Embryonic facial prominence (tissue), 1 donor: ENCODE data around the gene SFN.

Experiments
- DNase-seq: peaks from one replicate; pipeline ENCODE4 v3.0.0-alpha.2; 2016; ENCODE audit errors: extremely low spot score

The SFN gene

DNA sequence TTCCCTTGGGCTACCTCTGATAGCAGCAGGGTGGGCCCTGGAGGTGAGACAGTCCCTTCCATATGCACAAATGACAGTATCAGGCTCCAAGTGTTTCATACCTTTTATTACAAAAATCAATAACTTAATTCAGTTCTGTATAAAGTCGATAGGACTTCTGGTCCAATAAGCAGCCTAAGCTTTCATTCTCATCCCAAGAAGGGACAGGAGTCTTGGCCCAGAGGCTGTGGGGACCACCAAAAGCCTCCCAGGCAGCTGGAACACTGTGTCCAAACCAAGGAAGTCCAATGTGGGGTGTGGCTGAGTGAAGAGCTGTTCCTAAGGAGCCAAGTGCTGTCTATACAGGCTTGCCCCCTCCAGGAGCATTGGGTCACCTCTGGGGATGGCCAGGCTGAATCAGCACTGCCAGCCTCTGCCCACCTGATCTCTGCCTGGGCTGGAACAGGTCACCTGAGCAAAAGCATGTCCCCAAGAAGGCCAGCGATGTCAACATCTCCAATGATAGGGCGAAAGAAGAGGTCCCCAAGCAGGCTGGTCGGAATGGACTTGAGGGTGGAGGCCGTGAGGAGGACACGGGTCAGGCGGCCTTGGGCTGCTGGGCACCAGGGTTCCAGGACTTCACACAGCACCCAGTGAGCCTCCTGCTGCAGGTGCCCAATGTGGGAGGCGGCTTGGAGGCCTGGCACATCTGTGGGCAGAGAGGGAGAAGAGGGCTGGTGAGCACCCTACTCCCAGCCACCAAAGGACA, 48.6 kb downstream of the SFN start:
- no peak for DNase-seq

DNA sequence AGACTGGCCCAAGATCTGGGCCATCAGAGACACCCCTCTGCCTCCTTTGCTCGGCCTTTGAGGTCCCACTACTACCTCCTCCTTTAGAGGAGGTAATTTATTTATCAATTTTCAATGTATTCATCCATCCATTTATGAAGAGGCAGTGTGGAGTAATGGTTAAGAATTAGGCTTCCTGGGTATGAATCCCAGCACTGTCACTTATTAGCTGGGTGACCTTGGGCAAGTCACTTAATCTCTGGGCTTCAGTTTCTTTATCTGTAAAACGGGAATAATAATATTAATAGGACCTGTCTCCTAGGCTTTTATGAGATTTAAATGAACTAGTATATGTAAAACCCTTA, 49.2 kb downstream of the SFN start:
- DNase-seq, result no peak

DNA sequence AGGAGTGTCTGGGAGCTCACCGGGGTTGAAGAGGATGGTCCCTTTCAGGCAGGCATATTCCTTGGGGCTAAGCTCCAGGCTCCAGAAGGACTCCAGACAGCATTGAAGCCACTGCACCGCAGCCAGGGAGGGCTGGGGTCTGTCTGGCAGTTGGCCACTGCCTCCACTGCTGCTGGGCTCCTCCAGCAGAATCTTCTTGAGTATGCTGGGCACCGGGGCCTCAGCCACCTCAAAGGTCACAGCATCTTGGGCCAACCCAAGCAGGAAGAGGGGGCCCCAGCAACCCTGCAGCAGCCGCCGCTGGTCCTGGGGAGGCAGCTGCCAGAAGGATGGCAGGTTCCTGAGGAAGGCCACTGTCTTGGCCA, 50.4 kb downstream of the SFN start:
- DNase-seq, result no peak
